ENCODE data around the gene CTSA.

DNA sequence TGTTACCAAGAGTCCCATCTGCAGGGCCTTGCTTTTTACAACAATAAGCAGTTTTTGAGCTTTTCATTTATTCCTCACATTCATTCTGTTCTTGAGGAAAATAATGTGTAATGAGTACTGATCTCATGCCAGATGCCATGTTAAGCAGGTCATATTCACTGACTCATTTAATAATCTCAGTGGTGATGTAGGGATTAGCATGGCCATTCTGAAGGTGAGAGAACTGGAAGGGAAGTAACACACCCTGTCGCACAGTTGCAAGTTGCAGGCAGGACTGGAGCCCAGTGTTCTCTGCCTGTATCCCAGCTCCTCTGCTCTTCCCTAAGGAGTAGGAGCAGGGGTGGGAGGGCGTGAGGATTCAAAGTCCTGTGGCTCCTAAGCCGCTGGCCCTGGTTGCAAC, 48.9 kb downstream of the CTSA start:
- TF ChIP-seq, protein P1, sequence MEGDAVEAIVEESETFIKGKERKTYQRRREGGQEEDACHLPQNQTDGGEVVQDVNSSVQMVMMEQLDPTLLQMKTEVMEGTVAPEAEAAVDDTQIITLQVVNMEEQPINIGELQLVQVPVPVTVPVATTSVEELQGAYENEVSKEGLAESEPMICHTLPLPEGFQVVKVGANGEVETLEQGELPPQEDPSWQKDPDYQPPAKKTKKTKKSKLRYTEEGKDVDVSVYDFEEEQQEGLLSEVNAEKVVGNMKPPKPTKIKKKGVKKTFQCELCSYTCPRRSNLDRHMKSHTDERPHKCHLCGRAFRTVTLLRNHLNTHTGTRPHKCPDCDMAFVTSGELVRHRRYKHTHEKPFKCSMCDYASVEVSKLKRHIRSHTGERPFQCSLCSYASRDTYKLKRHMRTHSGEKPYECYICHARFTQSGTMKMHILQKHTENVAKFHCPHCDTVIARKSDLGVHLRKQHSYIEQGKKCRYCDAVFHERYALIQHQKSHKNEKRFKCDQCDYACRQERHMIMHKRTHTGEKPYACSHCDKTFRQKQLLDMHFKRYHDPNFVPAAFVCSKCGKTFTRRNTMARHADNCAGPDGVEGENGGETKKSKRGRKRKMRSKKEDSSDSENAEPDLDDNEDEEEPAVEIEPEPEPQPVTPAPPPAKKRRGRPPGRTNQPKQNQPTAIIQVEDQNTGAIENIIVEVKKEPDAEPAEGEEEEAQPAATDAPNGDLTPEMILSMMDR (IDR thresholded peaks at IDR 0.05; ENCODE audit: low read depth, low read length) = no peak
- no peak for TF ChIP-seq EZH2phosphoT487 (IDR thresholded peaks at IDR 0.05; ENCODE audit: low read depth)

Measured in OCI-LY3 (cell line).